Calu3 (cell line): ENCODE results near the gene CTXND1. TPM values are rescaled to one million over a fixed set of nuclear protein-coding genes. Genes with fewer than 3 reads are reported as not detected.
A peak's percentile ranks its signal among the peaks of the same experiment; 100 is the strongest.
"Not testable (repeated sequence)": the region's sequence is repeated elsewhere in the genome, so short reads cannot be mapped to it uniquely, and the experiment has no call there.

Source experiments
- Bru-seq: library from RNA; stranded (reverse); fragments of 400-500 nt; gene quantifications from one replicate; lab custom pipeline; 2021; lab: Mats Ljungman, UMichigan
- BruChase-seq, 2 experiments: library from RNA; stranded (reverse); fragments of 400-500 nt; gene quantifications; one replicate each; lab custom pipeline; 2021; lab: Mats Ljungman, UMichigan
- BruUV-seq: library from RNA; stranded (reverse); fragments of 400-500 nt; replicated peaks from 2 replicates; lab custom pipeline; 2021; lab: Mats Ljungman, UMichigan
- CTCF ChIA-PET: fragments of 300-600 bp; sonication (Branson Sonifier 250); formaldehyde crosslinking; loops from one replicate; lab custom pipeline; 2022; ENCODE audit warnings: antibody characterized with exemption; lab: Charles Lee
- DNase-seq: peaks from one replicate; pipeline ENCODE4 v3.0.0; 2022
- H3K27ac Mint-ChIP-seq: one replicate; pipeline ENCODE4 v1.8.0; 2022; ENCODE audit warnings: mixed read lengths; ENCODE audit not compliant: unreplicated experiment
- H3K27me3 Mint-ChIP-seq: one replicate; pipeline ENCODE4 v1.8.0; 2022; ENCODE audit warnings: mixed read lengths; ENCODE audit not compliant: unreplicated experiment
- H3K36me3 Mint-ChIP-seq: one replicate; pipeline ENCODE4 v1.8.0; 2022; ENCODE audit warnings: mild to moderate bottlenecking, moderate library complexity, mixed read lengths; ENCODE audit not compliant: insufficient read depth, unreplicated experiment
- H3K4me1 Mint-ChIP-seq: one replicate; pipeline ENCODE4 v1.8.0; 2022; ENCODE audit warnings: mild to moderate bottlenecking, low read depth, mixed read lengths; ENCODE audit not compliant: unreplicated experiment
- H3K4me3 Mint-ChIP-seq: one replicate; pipeline ENCODE4 v1.8.0; 2022; ENCODE audit warnings: mild to moderate bottlenecking, low read depth, moderate library complexity, mixed read lengths; ENCODE audit not compliant: unreplicated experiment
- H3K9me3 Mint-ChIP-seq: one replicate; pipeline ENCODE4 v1.8.0; 2022; ENCODE audit warnings: low read depth, mixed read lengths; ENCODE audit not compliant: unreplicated experiment
- CTCF ChIP-seq: fragments of 200-600 bp; IDR thresholded peaks from one replicate; pipeline ENCODE4 v1.8.0; 2022; ENCODE audit warnings: antibody characterized with exemption; ENCODE audit not compliant: unreplicated experiment
- intact Hi-C: fragments of 100-400 bp; cut with micrococcal nuclease; formaldehyde crosslinking; loops from one replicate; pipeline ENCODE4 v1.10.0; 2022; ENCODE audit not compliant: unreplicated experiment
- long read RNA-seq: library from polyadenylated mRNA; stranded (forward); transcript quantifications from one replicate; pipeline ENCODE4 v2.0.0, GENCODE V29; 2022
- total RNA-seq: library from RNA; stranded (reverse); gene quantifications from 2 replicates; pipeline ENCODE4 v1.2.3, GENCODE V29; 2022

Gene CTXND1
- total RNA-seq (not detected in 2 replicates), Bru-seq, nascent RNA (not detected), BruChase-seq, experiment 1, labeled RNA remaining after a 6-hour chase (not detected), BruChase-seq, experiment 2, labeled RNA remaining after a 2-hour chase (percentile 2 among the genes with signal in this experiment)
- long read RNA-seq, result 0 reads

GRCh38 chr15:80252121-80252518, at the start of gene CTXND1:
CTXND1 (minus strand) TSS chr15:80252213; CDS start chr15:80201949, 50,264 bp downstream.
- H3K4me1 Mint-ChIP-seq, result peaks cover 4% of the 10 kb centered on the region
- intact Hi-C loops, result no loop called here
- no peak for TF ChIP-seq CTCF
- peak within 1 kb of the TSS; percentile 38 for H3K4me3 Mint-ChIP-seq
- H3K9me3 Mint-ChIP-seq, result no peaks in the 10 kb centered on the region
- H3K27me3 Mint-ChIP-seq, result peaks cover 96% of the 10 kb centered on the region
- DNase-seq, result no peak
- BruUV-seq, result no TSS peak
- no peaks in the 10 kb centered on the region for H3K36me3 Mint-ChIP-seq
- CTCF ChIA-PET, result interaction anchor here (0.7 kb wide), 1 partner anchor 820 kb away, joined by 4 read pairs; no protein-coding TSS in a partner anchor
- H3K27ac Mint-ChIP-seq, result no peak within 1 kb of the TSS

GRCh38 chr15:80301472-80301871, 49.5 kb upstream of the CTXND1 start:
- Mint-ChIP-seq H3K27ac (no peak overlapping the region), H3K27me3 (peaks cover 28% of the 10 kb centered on the region), H3K36me3 (no peaks in the 10 kb centered on the region), H3K9me3 (peaks cover 3% of the 10 kb centered on the region), H3K4me3 (no peak overlapping the region), H3K4me1 (no peaks in the 10 kb centered on the region)
- BruUV-seq, result no TSS peak
- no peak for DNase-seq
- intact Hi-C loops, result no loop called here
- CTCF ChIA-PET, result no interaction called here
- no peak for TF ChIP-seq CTCF

- H3K27me3 Mint-ChIP-seq, result peaks cover 55% of the 10 kb centered on the region
- BruUV-seq, CTCF ChIA-PET, H3K9me3 Mint-ChIP-seq, H3K4me1 Mint-ChIP-seq, H3K4me3 Mint-ChIP-seq, DNase-seq, intact Hi-C loops, H3K27ac Mint-ChIP-seq, H3K36me3 Mint-ChIP-seq: not testable (repeated sequence)
Observed at GRCh38 chr15:80295777-80296176, 43.8 kb upstream of the CTXND1 start.

GRCh38 chr15:80292079-80292478, 40.1 kb upstream of the CTXND1 start:
- Mint-ChIP-seq H3K9me3 (peaks cover 2% of the 10 kb centered on the region), H3K4me3 (no peak overlapping the region), H3K4me1 (peaks cover 8% of the 10 kb centered on the region), H3K36me3 (no peaks in the 10 kb centered on the region), H3K27me3 (peaks cover 64% of the 10 kb centered on the region), H3K27ac (no peak overlapping the region)
- TF ChIP-seq CTCF, result no peak
- intact Hi-C loops, result no loop called here
- no TSS peak for BruUV-seq
- no peak for DNase-seq
- CTCF ChIA-PET, result no interaction called here

- H3K4me3 Mint-ChIP-seq, H3K27ac Mint-ChIP-seq, DNase-seq, H3K36me3 Mint-ChIP-seq, H3K4me1 Mint-ChIP-seq, CTCF ChIA-PET, intact Hi-C loops, BruUV-seq, H3K9me3 Mint-ChIP-seq: not testable (repeated sequence)
- peaks cover 64% of the 10 kb centered on the region for H3K27me3 Mint-ChIP-seq
Observed at GRCh38 chr15:80290891-80291290, 38.9 kb upstream of the CTXND1 start.
